BLaER1 treated with 17β-estradiol and CSF1 and Interleukin-3, amounts not matched to agents 10 nM and 100 nM (cell line): ENCODE results near the gene TANGO2.

Source experiments
- H3K27ac ChIP-seq, 11 experiments: shearing (Covaris generic); formaldehyde crosslinking; 2 replicates each; pipeline ENCODE4 v1.8.1; 2022
- H3K27me3 ChIP-seq, 11 experiments: shearing (Covaris generic); formaldehyde crosslinking; 2 replicates each; pipeline ENCODE4 v1.8.1; 2022
- H3K36me3 ChIP-seq, 11 experiments: shearing (Covaris generic); formaldehyde crosslinking; 2 replicates each; pipeline ENCODE4 v1.8.1; 2022
- H3K4me1 ChIP-seq, 10 experiments: shearing (Covaris generic); formaldehyde crosslinking; 2 replicates each; pipeline ENCODE4 v1.8.1; 2022
- H3K4me2 ChIP-seq, 11 experiments: shearing (Covaris generic); formaldehyde crosslinking; 2 replicates each; pipeline ENCODE4 v1.8.1; 2022
- H3K4me3 ChIP-seq, 10 experiments: shearing (Covaris generic); formaldehyde crosslinking; 2 replicates each; pipeline ENCODE4 v1.8.1; 2022
- H3K9ac ChIP-seq, 11 experiments: shearing (Covaris generic); formaldehyde crosslinking; 2 replicates each; pipeline ENCODE4 v1.8.1; 2022
- H3K9me3 ChIP-seq, 11 experiments: shearing (Covaris generic); formaldehyde crosslinking; replicated peaks in 1 of 11; 2 replicates each; pipeline ENCODE4 v1.8.1; 2022
- H4K20me1 ChIP-seq, 11 experiments: shearing (Covaris generic); formaldehyde crosslinking; 2 replicates each; pipeline ENCODE4 v1.8.1; 2022
- Cebpa-rat ChIP-seq, 11 experiments: shearing (Covaris generic); IDR thresholded peaks; 2 replicates each; pipeline ENCODE4 v1.8.1; 2022

Gene TANGO2

DNA sequence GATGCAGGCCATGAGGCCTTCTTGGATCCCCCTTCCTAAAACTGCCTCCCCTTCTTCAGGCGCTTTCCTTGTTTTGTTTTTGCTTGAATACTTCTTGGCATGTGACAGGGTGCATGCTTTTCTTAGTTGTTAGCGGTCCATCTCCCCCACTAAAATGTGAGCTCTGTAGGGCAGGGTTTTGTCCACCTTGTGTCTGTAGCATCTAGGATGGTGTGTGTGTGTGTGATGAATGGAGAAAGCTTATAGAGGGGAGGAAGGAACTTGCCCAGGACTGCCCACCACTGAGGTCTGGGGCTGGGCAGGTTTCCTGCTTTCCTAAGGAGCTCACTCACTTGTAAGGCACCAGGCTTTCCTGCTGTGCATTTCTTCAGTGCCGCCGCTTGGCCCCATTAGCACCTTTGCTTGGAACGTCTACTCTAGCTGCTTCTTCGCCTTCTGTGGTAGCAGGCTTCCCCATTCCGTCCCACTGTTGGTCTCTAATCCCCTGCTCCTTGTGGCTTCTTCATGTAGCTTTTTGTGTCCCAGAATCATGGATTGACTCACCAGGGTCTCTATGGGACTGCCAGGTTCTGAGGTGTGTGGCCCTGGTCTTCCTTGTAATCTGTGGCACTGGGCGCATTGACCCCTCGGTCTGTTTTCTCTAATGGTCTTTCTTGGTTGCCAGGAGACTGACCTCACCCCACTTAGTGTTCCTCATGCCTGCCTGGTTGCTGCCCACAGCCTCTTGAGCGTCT is 62.4 kb downstream of the TANGO2 start:
- Histone ChIP-seq H3K27ac (peak overlapping the region in 2 of 11 experiments; percentile 13 to 31; a peak in 1 of 22 replicates), H4K20me1 (peaks cover 28 to 79% (median 74%) of the 10 kb centered on the region in 11 experiments; a peak in 21 of 22 replicates), H3K9ac (peak overlapping the region in 10 of 11 experiments; percentile 17 to 97 (median 50); a peak in 18 of 22 replicates), H3K4me1 (peaks cover 49 to 56% (median 53%) of the 10 kb centered on the region in 10 experiments), H3K36me3 (peaks cover 29 to 71% (median 44%) of the 10 kb centered on the region in 11 experiments), H3K9me3 (no peaks in the 10 kb centered on the region), H3K4me2 (peak overlapping the region; percentile 23 to 99 (median 97); a peak in 21 of 22 replicates), H3K27me3 (no peaks in the 10 kb centered on the region), H3K4me3 (no peak overlapping the region; a peak in 1 of 20 replicates)
- TF ChIP-seq Cebpa-rat (IDR thresholded peaks at IDR 0.05) = no peak

DNA sequence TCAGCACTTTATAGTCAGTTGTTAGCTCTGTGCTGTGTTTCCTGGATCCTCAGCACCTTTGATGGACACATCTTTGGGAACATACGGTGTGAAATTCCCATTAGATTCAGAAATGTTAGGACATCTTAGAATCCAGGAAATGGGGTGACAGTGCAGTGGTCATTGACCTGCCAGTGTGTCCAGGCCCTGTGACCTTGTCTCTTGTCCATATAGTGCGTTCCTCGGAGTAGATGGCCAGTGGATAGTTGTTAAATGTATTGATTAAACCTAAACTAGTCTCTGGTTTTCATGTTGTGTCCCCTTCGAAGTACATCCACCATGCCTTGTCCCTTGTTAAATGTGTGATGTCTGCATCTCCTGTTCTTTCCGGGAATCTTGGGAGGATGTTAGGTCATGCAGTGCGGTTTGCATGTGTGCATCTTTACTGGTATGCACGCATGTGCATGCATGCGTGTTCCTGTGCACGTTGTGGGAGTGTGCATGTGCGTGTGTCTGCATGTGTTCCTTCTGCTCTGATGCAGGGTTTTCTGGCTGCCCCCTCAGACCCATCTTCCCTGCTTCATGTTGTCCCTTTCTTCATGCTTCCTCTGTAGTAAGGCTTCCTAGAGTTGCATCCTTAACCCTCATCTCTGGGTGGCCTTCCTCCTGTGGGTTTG is 63.1 kb downstream of the TANGO2 start:
- Histone ChIP-seq H3K27me3 (no peaks in the 10 kb centered on the region), H3K4me3 (no peak overlapping the region), H3K4me2 (peak overlapping the region; percentile 4 to 99 (median 97); a peak in 17 of 22 replicates), H3K9me3 (no peaks in the 10 kb centered on the region), H3K27ac (0 out of 22 replicates have a peak overlapping the region, but pooled peaks of 1 of the 11 experiments have one; percentile 20), H3K4me1 (peaks cover 47 to 54% (median 51%) of the 10 kb centered on the region in 10 experiments), H4K20me1 (peaks cover 28 to 86% (median 81%) of the 10 kb centered on the region in 11 experiments; a peak in 21 of 22 replicates), H3K9ac (peak overlapping the region in 8 of 11 experiments; percentile 37 to 97 (median 50); a peak in 7 of 22 replicates), H3K36me3 (peaks cover 36 to 78% (median 51%) of the 10 kb centered on the region in 11 experiments)
- no peak for TF ChIP-seq Cebpa-rat (IDR thresholded peaks at IDR 0.05)

GRCh38 chr22:20084547-20085413 is 63.9 kb downstream of the TANGO2 start:
- peaks cover 44 to 86% (median 59%) of the 10 kb centered on the region in 11 experiments for H3K36me3 ChIP-seq
- peak overlapping the region in 10 of 11 experiments; percentile 23 to 99 (median 97); a peak in 15 of 22 replicates for H3K4me2 ChIP-seq
- peak overlapping the region in 5 of 11 experiments; percentile 35 to 62 (median 44); a peak in 6 of 22 replicates for H3K9ac ChIP-seq
- H4K20me1 ChIP-seq = peaks cover 28 to 93% (median 89%) of the 10 kb centered on the region in 11 experiments; a peak in 21 of 22 replicates
- no peak for TF ChIP-seq Cebpa-rat (IDR thresholded peaks at IDR 0.05)
- no peaks in the 10 kb centered on the region for H3K27me3 ChIP-seq
- no peaks in the 10 kb centered on the region for H3K9me3 ChIP-seq
- no peak overlapping the region for H3K4me3 ChIP-seq
- peak overlapping the region in 5 of 11 experiments; percentile 20 to 49 (median 34); a peak in 5 of 22 replicates for H3K27ac ChIP-seq
- peaks cover 42 to 48% (median 46%) of the 10 kb centered on the region in 10 experiments for H3K4me1 ChIP-seq

- Histone ChIP-seq H3K9ac (peak overlapping the region in 1 of 11 experiments; percentile 4; a peak in 1 of 22 replicates), H3K4me1 (peaks cover 45 to 53% (median 49%) of the 10 kb centered on the region in 10 experiments), H3K27me3 (no peaks in the 10 kb centered on the region), H3K36me3 (peaks cover 52 to 94% (median 67%) of the 10 kb centered on the region in 11 experiments), H3K4me3 (no peak overlapping the region), H4K20me1 (peaks cover 28 to 100% (median 97%) of the 10 kb centered on the region in 11 experiments; a peak in 21 of 22 replicates), H3K9me3 (no peaks in the 10 kb centered on the region), H3K27ac (no peak overlapping the region), H3K4me2 (no peak overlapping the region)
- no peak for TF ChIP-seq Cebpa-rat (IDR thresholded peaks at IDR 0.05)
Measured at GRCh38 chr22:20085651-20086050, 64.7 kb downstream of the TANGO2 start.

DNA sequence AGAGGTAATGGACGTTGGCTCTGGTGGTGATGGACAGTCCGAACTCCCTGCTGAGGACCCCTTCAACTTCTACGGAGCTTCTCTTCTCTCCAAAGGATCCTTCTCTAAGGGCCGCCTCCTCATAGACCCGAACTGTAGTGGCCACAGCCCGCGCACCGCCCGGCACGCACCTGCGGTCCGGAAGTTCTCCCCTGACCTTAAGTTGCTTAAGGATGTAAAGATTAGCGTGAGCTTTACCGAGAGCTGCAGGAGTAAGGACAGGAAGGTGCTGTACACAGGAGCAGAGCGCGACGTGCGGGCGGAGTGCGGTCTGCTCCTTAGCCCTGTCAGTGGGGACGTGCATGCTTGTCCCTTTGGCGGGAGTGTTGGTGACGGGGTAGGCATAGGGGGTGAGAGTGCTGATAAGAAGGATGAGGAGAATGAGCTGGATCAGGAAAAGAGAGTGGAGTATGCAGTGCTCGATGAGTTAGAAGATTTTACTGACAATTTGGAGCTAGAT is 65.2 kb downstream of the TANGO2 start:
- H4K20me1 ChIP-seq = peaks cover 28 to 100% (median 99%) of the 10 kb centered on the region in 11 experiments; a peak in 21 of 22 replicates
- H3K36me3 ChIP-seq = peaks cover 57 to 99% (median 72%) of the 10 kb centered on the region in 11 experiments

DNA sequence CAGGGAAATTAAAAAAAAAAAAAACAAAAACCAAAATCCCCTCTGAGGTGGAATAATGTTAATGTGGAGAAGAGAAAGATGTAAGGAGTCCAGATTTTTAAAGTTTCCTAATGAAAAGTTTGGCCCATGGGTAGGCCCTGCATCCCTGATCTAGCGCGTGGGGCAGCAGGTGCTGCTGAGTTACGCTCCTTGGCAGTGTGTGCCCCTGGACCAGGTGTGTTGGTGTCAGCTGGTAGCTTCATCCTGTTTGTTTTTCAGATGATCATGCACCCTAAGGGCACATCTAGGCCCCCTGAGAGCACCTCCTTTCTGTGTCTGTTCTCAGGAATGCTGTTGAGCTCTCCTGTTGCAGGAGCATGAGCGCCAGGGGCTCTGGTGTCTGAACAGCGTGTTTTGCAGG is 65.9 kb downstream of the TANGO2 start:
- TF ChIP-seq Cebpa-rat (IDR thresholded peaks at IDR 0.05) = no peak
- no peak overlapping the region for H3K4me3 ChIP-seq
- H3K4me2 ChIP-seq = no peak overlapping the region
- H3K4me1 ChIP-seq = peaks cover 34 to 51% (median 41%) of the 10 kb centered on the region in 10 experiments
- no peak overlapping the region for H3K27ac ChIP-seq
- peaks cover 64 to 100% (median 78%) of the 10 kb centered on the region in 11 experiments for H3K36me3 ChIP-seq
- no peaks in the 10 kb centered on the region for H3K9me3 ChIP-seq
- 0 out of 22 replicates have a peak overlapping the region, but pooled peaks of 2 of the 11 experiments have one; percentile 3 to 4 for H3K9ac ChIP-seq
- H4K20me1 ChIP-seq = peaks cover 28 to 100% (median 98%) of the 10 kb centered on the region in 11 experiments; a peak in 21 of 22 replicates
- no peaks in the 10 kb centered on the region for H3K27me3 ChIP-seq

More for the DNA sequence above, 65.2 kb downstream of the TANGO2 start:
- no peak overlapping the region for H3K4me3 ChIP-seq
- TF ChIP-seq Cebpa-rat (IDR thresholded peaks at IDR 0.05) = no peak
- peaks cover 41 to 54% (median 46%) of the 10 kb centered on the region in 10 experiments for H3K4me1 ChIP-seq
- H3K27me3 ChIP-seq = no peaks in the 10 kb centered on the region
- no peaks in the 10 kb centered on the region for H3K9me3 ChIP-seq
- no peak overlapping the region for H3K4me2 ChIP-seq
- no peak overlapping the region for H3K27ac ChIP-seq
- peak overlapping the region in 1 of 11 experiments; percentile 4; a peak in 1 of 22 replicates for H3K9ac ChIP-seq

DNA sequence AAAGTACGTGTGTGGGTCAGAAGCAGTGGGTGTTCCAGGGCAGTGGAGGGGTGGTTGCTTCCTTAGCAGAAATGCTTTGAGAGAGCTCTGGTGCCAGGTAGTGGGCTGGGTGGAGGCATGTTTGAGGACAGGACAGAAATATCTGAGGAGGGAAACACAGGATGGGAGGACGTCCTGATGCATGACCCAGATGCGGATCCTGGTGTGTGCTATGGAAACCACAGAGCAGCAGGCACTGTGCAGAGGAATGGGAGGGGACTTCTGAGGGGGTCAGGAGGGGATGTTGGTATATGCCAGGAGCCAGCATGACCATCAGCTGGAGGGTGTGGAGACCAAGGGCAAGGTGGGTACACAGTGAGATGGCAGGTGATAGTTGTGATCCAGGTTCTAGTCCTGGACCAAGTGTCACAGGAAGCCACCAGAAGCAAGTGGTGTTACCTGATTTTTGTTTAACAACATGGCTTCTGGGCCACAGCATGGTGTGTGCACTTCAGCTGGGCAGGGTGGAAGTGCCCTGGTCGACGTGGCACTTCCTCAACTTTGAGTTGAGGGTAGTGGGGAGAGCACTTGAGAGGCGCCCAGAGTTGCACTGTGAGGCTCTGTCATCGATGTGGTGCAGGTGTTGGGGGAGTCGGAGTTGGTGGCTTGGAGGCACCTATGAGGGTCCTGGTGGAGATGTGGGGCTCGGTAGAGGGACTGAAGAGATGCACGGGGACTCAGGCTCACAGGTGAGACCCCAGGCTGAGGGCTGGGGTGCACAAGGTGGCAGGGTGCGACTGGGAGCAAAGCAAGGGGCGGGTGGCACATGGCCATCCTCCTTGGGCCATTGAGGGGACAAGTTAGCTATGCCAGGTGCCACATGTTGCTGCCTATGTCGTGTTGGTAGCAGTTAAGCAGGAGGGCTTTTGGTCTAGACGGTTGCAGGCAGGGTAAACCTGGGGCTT is 66.7 kb downstream of the TANGO2 start:
- TF ChIP-seq Cebpa-rat (IDR thresholded peaks at IDR 0.05) = no peak
- Histone ChIP-seq H3K27me3 (no peaks in the 10 kb centered on the region), H3K9ac (0 out of 22 replicates have a peak overlapping the region, but pooled peaks of 2 of the 11 experiments have one; percentile 3 to 4)

More for the DNA sequence above, 66.7 kb downstream of the TANGO2 start:
- no peak overlapping the region for H3K27ac ChIP-seq
- H4K20me1 ChIP-seq = peaks cover 27 to 100% (median 100%) of the 10 kb centered on the region in 11 experiments; a peak in 21 of 22 replicates
- H3K4me1 ChIP-seq = peaks cover 26 to 42% (median 32%) of the 10 kb centered on the region in 10 experiments
- H3K9me3 ChIP-seq = no peaks in the 10 kb centered on the region
- H3K4me3 ChIP-seq = no peak overlapping the region
- H3K36me3 ChIP-seq = peaks cover 72 to 100% (median 81%) of the 10 kb centered on the region in 11 experiments
- H3K4me2 ChIP-seq = no peak overlapping the region
